Lower leg skin (tissue), 4 donors: ENCODE measurements around the gene OR6N1. TPM values are rescaled to one million over a fixed set of nuclear protein-coding genes. Genes with fewer than 3 reads are reported as not detected.

Source experiments
- DNase-seq, 2 donors: peaks; one replicate each; pipeline ENCODE4 v3.0.0-alpha.2; 2019; ENCODE audit warnings: low spot score in 2 of 2
- H3K4me3 ChIP-seq: fragments of 200-600 bp; sonication (generic); 2 replicates; pipeline ENCODE4 v1.5.1; 2017; ENCODE audit warnings: mild to moderate bottlenecking, low read depth; ENCODE audit not compliant: poor library complexity, severe bottlenecking
- CTCF ChIP-seq, 3 donors: fragments of 450-650 bp; IDR thresholded peaks; one replicate each; pipeline ENCODE4 v1.5.1; 2016; ENCODE audit warnings: antibody characterized with exemption in 3 of 3, mild to moderate bottlenecking in 3 of 3, moderate library complexity in 2 of 3
- POLR2A ChIP-seq, 2 donors: fragments of 450-650 bp; IDR thresholded peaks; one replicate each; pipeline ENCODE4 v1.6.1; 2016 to 2017; ENCODE audit warnings: antibody characterized with exemption in 2 of 2, mild to moderate bottlenecking in 1 of 2, moderate library complexity in 1 of 2
- WGBS, 2 donors: methylation state at CpG; one replicate each; pipeline ENCODE4 v1.1.5; 2018; 5-methylcytosine and 5-hydroxymethylcytosine counted together
- intact Hi-C: fragments of 100-400 bp; cut with DNase I; formaldehyde crosslinking; loops from one replicate; pipeline ENCODE4 v1.15.0; 2023; ENCODE audit warnings: low total_unique reads
- total RNA-seq, 4 donors: library from RNA; depleted of rRNA; stranded (reverse); fragments of >200 nt; gene quantifications; one replicate each; pipeline ENCODE4 v1.1.0, GENCODE V29; 2016

OR6N1 gene
- total RNA-seq, 4 donors from 2014 or later, result not detected

GRCh38 chr1:158806916-158807536 lies 35.0 kb upstream of the OR6N1 start:
- intact Hi-C loops, result no loop called here
- DNase-seq, result no peak
- WGBS, 2 donors, result 59 to 67% methylated on average over 6 of the region's 6 CpGs
- TF ChIP-seq POLR2A (IDR thresholded peaks at IDR 0.05) (no peak), CTCF (IDR thresholded peaks at IDR 0.05) (no peak)
- H3K4me3 ChIP-seq, result no peak overlapping the region

GRCh38 chr1:158803678-158804077 lies 31.7 kb upstream of the OR6N1 start:
- WGBS, 2 donors, result 79 to 82% methylated on average over 1 of the region's 1 CpG
- TF ChIP-seq POLR2A (IDR thresholded peaks at IDR 0.05), result no peak
- no peak overlapping the region for H3K4me3 ChIP-seq
- no peak for DNase-seq
- intact Hi-C loops, result no loop called here

GRCh38 chr1:158801396-158801795 lies 29.4 kb upstream of the OR6N1 start:
- WGBS, 2 donors, result 79 to 88% methylated on average over 1 of the region's 1 CpG
- no peak for TF ChIP-seq POLR2A (IDR thresholded peaks at IDR 0.05)
- no peak for TF ChIP-seq CTCF (IDR thresholded peaks at IDR 0.05)
- intact Hi-C loops, result no loop called here
- H3K4me3 ChIP-seq, result no peak overlapping the region
- no peak for DNase-seq

- intact Hi-C loops, result no loop called here
- no peak overlapping the region for H3K4me3 ChIP-seq
- DNase-seq, result no peak
- TF ChIP-seq POLR2A (IDR thresholded peaks at IDR 0.05) (no peak), CTCF (IDR thresholded peaks at IDR 0.05) (no peak)
- 84 to 88% methylated on average over 2 of the region's 2 CpGs for WGBS, 2 donors
Observed at GRCh38 chr1:158800526-158800925, 28.5 kb upstream of the OR6N1 start.

- H3K4me3 ChIP-seq, result no peak overlapping the region
- TF ChIP-seq CTCF (IDR thresholded peaks at IDR 0.05) (no peak), POLR2A (IDR thresholded peaks at IDR 0.05) (no peak)
- no peak for DNase-seq
- 77% methylated on average over 4 of the region's 4 CpGs for WGBS, 2 donors
- intact Hi-C loops, result no loop called here
Observed at GRCh38 chr1:158799689-158800088, 27.7 kb upstream of the OR6N1 start.

GRCh38 chr1:158798531-158798930 lies 26.5 kb upstream of the OR6N1 start:
- no peak for TF ChIP-seq POLR2A (IDR thresholded peaks at IDR 0.05)
- intact Hi-C loops, result no loop called here
- no peak for DNase-seq
- WGBS, 2 donors, result 49 to 58% methylated on average over 3 of the region's 3 CpGs
- no peak overlapping the region for H3K4me3 ChIP-seq

GRCh38 chr1:158794247-158794646 lies 22.3 kb upstream of the OR6N1 start:
- no peak for TF ChIP-seq POLR2A (IDR thresholded peaks at IDR 0.05)
- WGBS, 2 donors, result 64 to 76% methylated on average over 6 of the region's 6 CpGs
- intact Hi-C loops, result no loop called here
- no peak for DNase-seq
- no peak overlapping the region for H3K4me3 ChIP-seq
